Heart right ventricle (tissue), 16 donors: ENCODE measurements around the gene DCLK1. TPM values are rescaled to one million over a fixed set of nuclear protein-coding genes. Genes with fewer than 3 reads are reported as not detected.

Source experiments
- ATAC-seq, 8 donors: fragments of 200-7000 bp; cut with Tn5 transposase; one replicate each; pipeline ENCODE4 v1.9.1; 2020; ENCODE audit warnings: mild to moderate bottlenecking in 8 of 8, moderate library complexity in 8 of 8, moderate number of reproducible peaks in 1 of 8
- DNase-seq, 2 donors: peaks; one replicate each; pipeline ENCODE4 v3.0.0-alpha.2; 2020
- H3K27ac ChIP-seq, 10 donors: fragments of 200-600 bp; sonication (generic) in 2 of 10; one replicate each; pipeline versions ENCODE4 v1.5.0 to v1.8.0; 2020 to 2022; ENCODE audit warnings: mild to moderate bottlenecking in 3 of 10
- H3K27me3 ChIP-seq, 7 donors: fragments of 200-600 bp; one replicate each; pipeline ENCODE4 v1.8.0; 2021 to 2022; ENCODE audit warnings: mild to moderate bottlenecking in 2 of 7
- H3K36me3 ChIP-seq, 9 donors: fragments of 200-600 bp; sonication (generic) in 1 of 9; one replicate each; pipeline versions ENCODE4 v1.5.0 to v1.8.0; 2020 to 2022; ENCODE audit warnings: mild to moderate bottlenecking in 2 of 9
- H3K4me1 ChIP-seq, 9 donors: fragments of 200-600 bp; sonication (generic) in 1 of 9; one replicate each; pipeline versions ENCODE4 v1.5.0 to v1.8.0; 2020 to 2022; ENCODE audit warnings: mild to moderate bottlenecking in 4 of 9
- H3K4me3 ChIP-seq, 10 donors: fragments of 200-600 bp; sonication (generic) in 2 of 10; one replicate each; pipeline versions ENCODE4 v1.5.0 to v1.8.0; 2020 to 2022; ENCODE audit warnings: mild to moderate bottlenecking in 7 of 10, moderate library complexity in 2 of 10
- H3K9me3 ChIP-seq, 11 donors: fragments of 200-600 bp in 10 of 11; sonication (generic) in 2 of 11; one replicate each; pipeline versions ENCODE4 v1.5.0 to v1.8.0; 2013 to 2022; ENCODE audit warnings: mild to moderate bottlenecking in 2 of 11, control low read depth in 1 of 11, moderate library complexity in 1 of 11
- CTCF ChIP-seq, 9 donors: fragments of 200-600 bp; sonication (generic) in 2 of 9; IDR thresholded peaks; one replicate each; pipeline versions ENCODE4 v1.5.0 to v1.8.0; 2021 to 2022; ENCODE audit warnings: antibody characterized with exemption in 9 of 9, mild to moderate bottlenecking in 5 of 9, moderate library complexity in 1 of 9
- WGBS, 2 donors: extraction: QIAGEN DNeasy Blood & Tissue Kit; methylation state at CpG; one replicate each; pipeline ENCODE4 v1.1.7; 2013; ENCODE audit warnings: inconsistent platforms in 1 of 2; 5-methylcytosine and 5-hydroxymethylcytosine counted together
- intact Hi-C, 10 donors: fragments of 100-400 bp; cut with DNase I; formaldehyde crosslinking; loops; one replicate each; pipeline versions ENCODE4 v1.11.1 to v1.14.2; 2022
- polyA plus RNA-seq, 2 donors: library from polyadenylated mRNA; stranded (reverse); fragments of 200-250 nt; gene quantifications; one replicate each; pipeline ENCODE4 v1.2.3, GENCODE V29; 2013
- total RNA-seq, 10 donors: library from RNA; stranded (reverse); fragmentation: NEBNext Ultra II Directional in 3 of 10; extraction: Animal tissue kit (Norgen Biotek cat#: 25700) in 3 of 10; gene quantifications; one replicate each; pipeline versions ENCODE4 v1.2.1 to v1.2.4, GENCODE V29; 2021 to 2023
- donor health status: Arrhythmogenic right ventricular cardiomyopathy.
- donor health status: ischemic (EF 13 %, LVEDD 7.1; RV severe dilation, severe dysfunction).
- donor health status: healthy with polysubstance abuse.
- donor health status: DM: no; HTN: yes; CAD: no.
- donor health status: DM: no; HTN: no; CAD: no.
- donor health status: ischemic (EF 25% LVEDD 6.9; RV normal size, moderate dysfunction).
- donor health status: ischemic (EF 25% LVEDD 5.7; RV mildly dilated, moderate dysfunction).
- donor health status: healthy.
- donor health status: DM: yes; HTN: yes; CAD: no.
- donor health status: Ischemic cardiomyopathy.
- donor health status: ischemic (EF 35%, LVEDD 5.7; RV mildly dilated, moderate dysfunction).
- donor health status: nonischemic (EF 11% LVEDD 7.7; RV severe dilation, severe dysfunction).
- donor health status: DM: yes; HTN: yes; CAD: no.
- donor health status: PGD.
- donor health status: ischemic (EF 29% LVEDD 5.4; RV normal size, mild dysfunction).
- donor health status: nonischemic (EF 23%, LVEDD 6.1; RV moderate dilation, normal function).

Gene DCLK1
- total and polyA plus RNA-seq, 12 donors: 3.4 to 16.9 (median 9.1) TPM

GRCh38 chr13:35898041-35898440 is 233.1 kb downstream of the DCLK1 start:
- Histone ChIP-seq H3K4me1 (no peaks in the 10 kb centered on the region), H3K27me3 (no peaks in the 10 kb centered on the region), H3K27ac (no peak overlapping the region), H3K4me3 (no peak overlapping the region), H3K9me3 (no peaks in the 10 kb centered on the region), H3K36me3 (no peaks in the 10 kb centered on the region)
- ATAC-seq (no peak), DNase-seq (no peak)
- no peak for TF ChIP-seq CTCF (IDR thresholded peaks at IDR 0.05)
- intact Hi-C loops: no loop called here
- WGBS, 2 donors: 90 to 92% methylated on average over 1 of the region's 1 CpG

- TF ChIP-seq CTCF (IDR thresholded peaks at IDR 0.05): no peak
- intact Hi-C loops: no loop called here
- DNase-seq (no peak), ATAC-seq (no peak)
- Histone ChIP-seq H3K27ac (no peak overlapping the region), H3K9me3 (no peaks in the 10 kb centered on the region), H3K27me3 (no peaks in the 10 kb centered on the region), H3K4me1 (no peaks in the 10 kb centered on the region), H3K36me3 (no peaks in the 10 kb centered on the region), H3K4me3 (no peak overlapping the region)
- WGBS, 2 donors: 94 to 100% methylated on average over 3 of the region's 3 CpGs
These were observed 236.5 kb downstream of the DCLK1 start for GRCh38 chr13:35894636-35895035.

GRCh38 chr13:35892837-35893814 is 238.1 kb downstream of the DCLK1 start:
- Histone ChIP-seq H3K9me3 (no peaks in the 10 kb centered on the region), H3K4me3 (no peak overlapping the region), H3K27ac (no peak overlapping the region), H3K27me3 (no peaks in the 10 kb centered on the region), H3K4me1 (peaks cover 0 to 13% (median 5%) of the 10 kb centered on the region in 9 donors), H3K36me3 (no peaks in the 10 kb centered on the region)
- ATAC-seq: no peak
- WGBS, 2 donors: 86 to 87% methylated on average over 6 of the region's 6 CpGs
- TF ChIP-seq CTCF (IDR thresholded peaks at IDR 0.05): no peak
- DNase-seq: no peak
- intact Hi-C loops: no loop called here

- WGBS, 2 donors: 85 to 86% methylated on average over 12 of the region's 12 CpGs
- TF ChIP-seq CTCF (IDR thresholded peaks at IDR 0.05): no peak
- Histone ChIP-seq H3K27ac (no peak overlapping the region), H3K27me3 (no peaks in the 10 kb centered on the region), H3K36me3 (no peaks in the 10 kb centered on the region), H3K4me3 (no peak overlapping the region), H3K4me1 (peaks cover 0 to 25% (median 5%) of the 10 kb centered on the region in 9 donors), H3K9me3 (no peaks in the 10 kb centered on the region)
- ATAC-seq (no peak), DNase-seq (no peak)
- intact Hi-C loops: no loop called here
These were observed 239.4 kb downstream of the DCLK1 start for GRCh38 chr13:35891507-35892441.
